Stimulated activated effector memory CD8-positive, alpha-beta T cell treated with anti-CD3 and anti-CD28 coated beads, Interleukin-12 subunit alpha, Interleukin-12 subunit beta, amount 100 ng/mL, for 72 hours (primary cell): ENCODE data around the gene AURKAIP1.

Source experiments
- ATAC-seq: fragments of 150-1000 bp; cut with Tn5 transposase; 2 replicates; pipeline ENCODE4 v1.10.0; 2021
- DNase-seq, 2 donors: peaks; one replicate each; pipeline ENCODE4 v3.0.0; 2021 to 2022; ENCODE audit warnings: low spot score in 2 of 2
- H3K27ac Mint-ChIP-seq: one replicate; pipeline ENCODE4 v1.8.0; 2022; ENCODE audit warnings: mild to moderate bottlenecking, mixed read lengths
- H3K36me3 Mint-ChIP-seq: one replicate; pipeline ENCODE4 v1.8.0; 2022; ENCODE audit warnings: mild to moderate bottlenecking, mixed read lengths
- H3K4me1 Mint-ChIP-seq: one replicate; pipeline ENCODE4 v1.8.0; 2022; ENCODE audit warnings: mixed read lengths
- H3K4me3 Mint-ChIP-seq: one replicate; pipeline ENCODE4 v1.8.0; 2022; ENCODE audit warnings: mild to moderate bottlenecking, mixed read lengths
- H3K9me3 Mint-ChIP-seq: one replicate; pipeline ENCODE4 v1.8.0; 2022; ENCODE audit warnings: mixed read lengths

AURKAIP1 gene

DNA sequence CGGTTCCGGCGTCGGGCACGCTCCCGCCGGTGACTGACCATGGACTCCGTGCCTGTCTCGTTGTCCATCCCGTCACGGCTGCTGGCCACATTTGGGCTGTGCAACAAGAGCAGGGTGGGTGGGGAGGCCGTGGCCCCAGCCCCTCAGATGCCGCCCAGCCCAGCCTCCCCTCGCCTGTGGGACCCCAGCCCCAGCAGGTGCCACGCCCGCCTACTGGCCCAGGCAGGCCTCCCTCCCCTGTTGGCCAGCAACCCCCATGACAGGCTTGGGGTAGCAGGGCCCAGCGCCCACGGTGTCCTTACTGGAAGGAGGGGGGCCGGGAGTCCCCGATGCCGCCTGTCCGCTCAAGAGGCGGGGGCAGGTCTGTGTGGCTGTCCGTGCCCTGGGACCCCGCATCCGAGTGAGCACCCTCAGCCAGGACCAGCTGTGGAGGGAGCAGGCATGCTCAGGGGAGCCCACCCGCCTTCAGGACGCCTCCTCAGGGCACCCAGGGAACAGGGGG, 32.9 kb downstream of the AURKAIP1 start:
- H3K36me3 Mint-ChIP-seq = no peaks in the 10 kb centered on the region
- ATAC-seq (no peak), DNase-seq (no peak)
- H3K27ac Mint-ChIP-seq = no peak overlapping the region
- H3K9me3 Mint-ChIP-seq = no peaks in the 10 kb centered on the region
- peaks cover 17% of the 10 kb centered on the region for H3K4me1 Mint-ChIP-seq
- no peak overlapping the region for H3K4me3 Mint-ChIP-seq

DNA sequence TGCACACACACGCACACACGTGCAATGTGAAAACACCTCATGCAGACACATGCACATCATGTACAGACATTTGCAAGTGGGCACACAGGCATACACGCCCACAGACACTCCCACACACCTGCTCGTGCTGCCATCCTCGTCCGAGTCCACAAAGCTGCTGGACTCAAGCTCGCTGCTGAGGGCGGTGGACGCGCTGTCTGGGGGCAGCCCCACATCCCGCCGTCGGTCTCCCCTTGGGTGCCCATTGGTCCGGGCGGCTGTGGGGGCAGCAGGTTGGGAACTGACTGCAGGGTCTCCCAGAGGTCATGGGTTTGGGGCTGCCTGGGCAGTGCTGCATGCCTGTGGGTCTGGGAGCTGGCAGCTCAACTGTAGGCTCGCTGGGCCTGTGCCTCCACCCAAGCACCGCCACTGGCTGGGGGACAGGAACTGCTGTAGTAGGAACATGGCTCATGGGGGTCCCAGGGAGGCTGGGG, 33.4 kb downstream of the AURKAIP1 start:
- ATAC-seq (no peak), DNase-seq (no peak)
- Mint-ChIP-seq H3K4me3 (no peak overlapping the region), H3K4me1 (peaks cover 12% of the 10 kb centered on the region), H3K36me3 (no peaks in the 10 kb centered on the region), H3K9me3 (no peaks in the 10 kb centered on the region), H3K27ac (no peak overlapping the region)

DNA sequence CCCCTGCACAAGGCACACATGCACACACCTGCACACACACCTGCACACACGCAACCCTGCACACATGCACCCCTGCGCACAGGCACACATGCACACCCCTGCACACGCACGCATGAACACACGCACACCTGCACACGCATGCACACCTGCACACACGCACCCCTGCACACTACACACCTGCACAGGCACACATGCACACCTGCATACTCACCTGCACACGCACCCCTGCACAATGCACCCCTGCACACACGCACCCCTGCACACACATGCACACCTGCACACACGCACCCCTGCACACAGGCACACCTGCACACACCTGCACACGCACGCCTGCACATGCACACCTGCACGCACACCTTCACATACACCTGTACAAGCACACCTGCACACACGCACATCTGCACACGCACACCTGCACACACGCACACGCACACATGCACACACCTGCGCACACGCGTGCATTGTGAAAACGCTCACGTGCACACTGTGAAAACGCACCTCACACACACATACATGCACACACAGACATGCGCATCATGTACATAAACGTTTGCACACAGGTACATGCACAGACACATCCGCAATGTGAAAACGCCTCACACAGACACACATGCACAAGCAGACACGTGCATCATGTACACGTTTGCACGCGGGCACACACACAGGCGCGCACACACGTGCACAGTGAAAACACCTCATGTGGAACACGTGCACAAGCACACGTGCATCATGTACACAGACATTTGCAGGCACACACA, 34.0 kb downstream of the AURKAIP1 start:
- Mint-ChIP-seq H3K4me1 (peaks cover 7% of the 10 kb centered on the region), H3K9me3 (no peaks in the 10 kb centered on the region), H3K27ac (no peak overlapping the region), H3K4me3 (no peak overlapping the region), H3K36me3 (no peaks in the 10 kb centered on the region)
- DNase-seq (no peak), ATAC-seq (no peak)

DNA sequence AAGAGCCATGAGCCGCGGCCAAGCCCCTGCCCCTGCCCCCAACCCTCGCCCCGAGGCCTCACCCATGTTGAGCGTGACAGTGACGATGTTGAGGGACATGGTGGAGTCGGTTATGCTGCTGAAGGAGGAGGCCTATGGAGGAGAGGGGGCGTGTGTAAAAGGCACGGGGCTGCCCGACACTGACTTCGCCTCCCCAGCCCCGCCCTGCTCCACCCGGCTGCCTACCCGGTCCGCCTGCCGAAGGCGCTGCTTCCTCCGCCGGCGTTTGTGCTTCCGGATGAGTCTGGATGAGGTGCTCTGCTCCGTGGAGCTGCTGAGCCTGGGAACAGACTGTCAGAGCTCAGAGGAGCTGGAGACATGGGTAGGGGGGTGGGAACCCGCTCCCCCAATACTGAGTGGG, 34.8 kb downstream of the AURKAIP1 start:
- no peak overlapping the region for H3K27ac Mint-ChIP-seq
- no peaks in the 10 kb centered on the region for H3K36me3 Mint-ChIP-seq
- H3K4me1 Mint-ChIP-seq = peaks cover 7% of the 10 kb centered on the region
- no peak overlapping the region for H3K4me3 Mint-ChIP-seq
- ATAC-seq (no peak), DNase-seq (no peak)
- H3K9me3 Mint-ChIP-seq = no peaks in the 10 kb centered on the region

DNA sequence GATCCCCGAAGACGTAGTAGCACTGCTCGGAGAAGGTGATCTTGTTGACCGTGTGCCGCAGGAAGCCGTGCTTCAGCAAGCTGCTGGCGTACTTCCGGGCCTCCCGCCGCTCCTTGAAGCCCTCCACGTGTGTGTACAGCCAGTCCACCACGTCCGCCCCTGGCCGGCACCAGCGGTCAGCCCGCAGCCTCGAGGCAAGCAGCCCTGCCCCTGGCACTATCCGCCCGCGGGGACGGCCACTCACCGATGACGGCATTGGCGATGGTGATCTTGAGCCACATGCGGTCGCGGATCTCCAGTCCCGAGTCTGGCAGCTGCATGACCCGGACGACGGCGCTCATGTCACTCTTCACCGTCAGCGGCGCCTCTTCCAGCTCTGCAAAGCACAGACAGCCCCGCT, 36.7 kb downstream of the AURKAIP1 start:
- no peak for DNase-seq
- no peaks in the 10 kb centered on the region for H3K36me3 Mint-ChIP-seq
- no peak overlapping the region for H3K27ac Mint-ChIP-seq
- peaks cover 7% of the 10 kb centered on the region for H3K4me1 Mint-ChIP-seq
- H3K9me3 Mint-ChIP-seq = no peaks in the 10 kb centered on the region
- H3K4me3 Mint-ChIP-seq = no peak overlapping the region
- no peak for ATAC-seq

DNA sequence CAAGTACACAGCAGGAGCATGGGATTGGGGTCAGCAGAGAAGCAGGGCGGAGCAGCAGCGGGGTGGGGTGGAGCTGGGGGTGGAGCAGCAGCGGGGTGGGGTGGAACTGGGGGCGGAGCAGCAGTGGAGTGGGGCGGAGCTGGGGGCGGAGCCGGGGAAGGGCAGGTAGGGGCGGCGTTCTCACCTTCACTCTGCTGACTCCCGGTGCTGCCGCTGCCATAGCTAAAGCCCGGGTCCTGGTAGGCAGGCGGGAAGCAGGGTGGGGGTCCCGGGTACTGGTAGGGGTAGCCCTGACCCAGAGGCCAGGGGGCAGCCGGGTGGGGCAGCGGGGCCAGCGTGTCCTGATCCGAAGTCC, 37.2 kb downstream of the AURKAIP1 start:
- DNase-seq (peak in 1 of 2 donors; percentile 65), ATAC-seq (peak; percentile 47)
- no peak overlapping the region for H3K27ac Mint-ChIP-seq
- no peak overlapping the region for H3K4me3 Mint-ChIP-seq
- no peaks in the 10 kb centered on the region for H3K36me3 Mint-ChIP-seq
- H3K4me1 Mint-ChIP-seq = peaks cover 7% of the 10 kb centered on the region
- H3K9me3 Mint-ChIP-seq = no peaks in the 10 kb centered on the region

DNA sequence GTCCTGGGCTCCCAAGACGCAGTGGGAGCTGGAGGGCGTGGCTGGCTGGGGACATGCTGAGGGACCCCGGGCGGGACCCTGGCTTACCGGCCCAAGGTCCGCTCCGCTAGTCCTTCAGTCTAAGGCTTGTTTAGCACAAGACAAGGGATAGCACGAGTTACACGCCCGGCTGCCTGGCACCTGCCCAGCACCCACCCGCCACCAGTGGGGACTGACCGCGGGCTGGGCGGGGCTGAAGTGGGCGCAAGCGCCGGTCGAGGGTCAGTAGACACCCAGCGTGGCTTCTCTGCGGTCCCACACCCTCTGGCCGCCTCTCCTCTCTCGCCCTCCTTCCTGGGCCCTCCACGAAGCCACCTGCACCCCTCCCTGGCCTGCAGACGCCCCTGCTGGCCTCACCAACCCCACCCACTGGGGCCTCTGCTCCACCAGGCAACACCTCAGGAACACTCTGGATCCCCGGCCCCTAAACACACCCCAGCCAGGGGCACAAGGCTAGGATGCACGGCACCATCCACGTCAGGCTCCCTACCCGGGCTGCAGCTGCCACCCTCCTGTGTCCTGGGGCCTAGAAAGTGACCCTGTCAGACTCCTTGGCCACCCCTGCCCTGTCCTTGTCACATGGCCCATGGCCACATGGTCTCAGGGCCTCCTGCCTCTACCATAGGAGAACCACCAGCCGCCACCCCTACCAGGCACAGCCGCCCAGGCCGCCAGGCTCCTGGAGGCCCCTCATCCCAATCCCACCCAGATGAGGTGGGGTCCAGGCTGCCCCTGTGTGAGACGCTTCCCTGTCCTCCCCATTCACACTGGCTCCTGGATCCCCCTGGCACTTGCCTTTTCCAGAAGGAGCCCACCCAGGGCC, 37.8 kb downstream of the AURKAIP1 start:
- H3K36me3 Mint-ChIP-seq = no peaks in the 10 kb centered on the region
- H3K27ac Mint-ChIP-seq = no peak overlapping the region
- ATAC-seq (no peak), DNase-seq (no peak)
- no peaks in the 10 kb centered on the region for H3K9me3 Mint-ChIP-seq
- no peak overlapping the region for H3K4me3 Mint-ChIP-seq
- peaks cover 7% of the 10 kb centered on the region for H3K4me1 Mint-ChIP-seq

DNA sequence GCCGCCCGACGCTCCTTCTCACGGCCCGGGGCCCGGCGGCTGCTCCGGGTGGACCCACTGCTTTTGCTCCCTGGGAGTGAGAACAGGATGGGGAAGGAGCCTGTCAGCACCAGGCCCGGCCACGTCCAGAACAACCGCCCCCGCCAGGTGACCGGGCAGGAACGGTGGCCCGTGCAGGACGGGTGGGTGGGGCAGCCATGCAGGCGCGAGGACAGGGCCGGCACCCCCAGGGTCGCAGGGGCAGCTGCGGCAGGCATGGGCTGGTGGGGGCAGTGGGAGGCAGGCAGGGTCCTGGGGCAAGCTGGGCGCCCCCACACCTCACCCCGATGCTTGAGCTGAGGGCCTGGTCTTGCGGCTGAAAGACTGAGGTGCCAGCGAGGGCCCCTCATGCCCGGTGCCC, 38.6 kb downstream of the AURKAIP1 start:
- H3K27ac Mint-ChIP-seq = no peak overlapping the region

DNA sequence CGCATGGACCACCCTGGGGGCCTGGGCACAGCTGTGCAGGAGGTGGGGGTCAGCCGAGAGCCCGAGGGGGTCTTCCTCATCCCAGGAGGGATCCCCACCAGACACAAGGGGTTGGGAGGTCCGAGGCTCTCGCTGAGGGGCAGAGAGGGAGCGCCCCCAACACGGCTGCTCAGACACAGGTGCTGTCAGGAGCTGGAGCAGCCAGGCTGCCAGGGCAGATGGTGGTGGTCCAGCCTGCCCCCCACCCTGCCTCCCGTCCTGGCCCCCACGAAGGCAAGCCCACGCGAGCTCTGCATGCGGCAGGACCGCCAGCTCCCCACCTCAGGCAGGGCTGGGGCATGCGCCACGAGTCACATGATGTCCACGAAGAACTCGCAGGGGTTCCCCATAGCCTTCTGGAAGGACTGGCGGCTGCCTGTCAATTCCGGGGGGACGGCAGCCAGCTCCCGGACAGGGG, 39.2 kb downstream of the AURKAIP1 start:
- ATAC-seq (no peak), DNase-seq (no peak)
- no peaks in the 10 kb centered on the region for H3K36me3 Mint-ChIP-seq
- H3K27ac Mint-ChIP-seq = no peak overlapping the region
- H3K4me3 Mint-ChIP-seq = no peak overlapping the region
- H3K4me1 Mint-ChIP-seq = peaks cover under 1% of the 10 kb centered on the region
- no peaks in the 10 kb centered on the region for H3K9me3 Mint-ChIP-seq

More for the DNA sequence above, 38.6 kb downstream of the AURKAIP1 start:
- ATAC-seq (no peak), DNase-seq (no peak)
- H3K4me1 Mint-ChIP-seq = peaks cover 7% of the 10 kb centered on the region
- H3K9me3 Mint-ChIP-seq = no peaks in the 10 kb centered on the region
- no peak overlapping the region for H3K4me3 Mint-ChIP-seq
- no peaks in the 10 kb centered on the region for H3K36me3 Mint-ChIP-seq

DNA sequence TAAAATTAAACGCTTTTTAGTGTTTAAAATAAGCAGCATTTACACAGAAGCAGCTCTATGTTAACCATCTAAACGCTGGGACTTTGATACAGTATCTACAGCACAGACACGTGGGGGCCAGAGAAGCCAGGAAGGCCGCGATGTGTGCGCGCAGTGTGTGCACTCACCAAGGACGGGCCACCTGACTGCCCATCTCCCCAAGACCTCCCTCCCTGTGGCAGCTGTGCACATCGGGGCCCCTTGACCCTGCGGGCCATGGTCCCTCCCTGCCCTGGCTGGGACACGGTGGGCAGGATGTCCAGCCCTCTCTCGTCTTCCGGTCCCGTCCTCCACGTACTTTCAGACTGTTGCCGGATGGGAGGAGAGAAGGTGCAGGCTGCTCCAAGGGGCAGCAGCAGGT, 39.7 kb downstream of the AURKAIP1 start:
- H3K4me3 Mint-ChIP-seq = no peak overlapping the region
- H3K27ac Mint-ChIP-seq = no peak overlapping the region
- no peaks in the 10 kb centered on the region for H3K4me1 Mint-ChIP-seq
- ATAC-seq (no peak), DNase-seq (no peak)
- no peaks in the 10 kb centered on the region for H3K36me3 Mint-ChIP-seq
- H3K9me3 Mint-ChIP-seq = no peaks in the 10 kb centered on the region

DNA sequence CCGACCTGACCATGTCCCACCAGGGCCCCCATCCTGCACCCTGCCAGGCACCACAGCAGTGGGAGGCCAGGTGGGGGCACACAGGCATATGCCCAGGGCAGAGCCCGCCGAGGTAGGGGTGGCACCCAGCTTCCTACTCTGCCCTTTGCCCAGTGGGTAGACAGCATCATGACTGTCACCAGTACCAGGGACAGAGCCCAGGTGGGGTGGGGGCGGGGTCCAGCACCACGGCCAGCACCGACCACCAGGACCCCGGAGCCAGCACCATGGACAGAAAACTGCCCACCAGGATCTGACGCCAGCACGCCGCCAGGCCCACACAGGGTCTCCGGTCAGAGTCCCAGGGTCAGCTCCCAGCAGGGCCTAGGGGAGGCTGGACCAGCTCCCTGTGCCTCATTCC, 40.2 kb downstream of the AURKAIP1 start:
- DNase-seq (no peak), ATAC-seq (no peak)
- Mint-ChIP-seq H3K36me3 (no peaks in the 10 kb centered on the region), H3K27ac (no peak overlapping the region), H3K4me1 (peaks cover 2% of the 10 kb centered on the region), H3K4me3 (no peak overlapping the region), H3K9me3 (no peaks in the 10 kb centered on the region)

DNA sequence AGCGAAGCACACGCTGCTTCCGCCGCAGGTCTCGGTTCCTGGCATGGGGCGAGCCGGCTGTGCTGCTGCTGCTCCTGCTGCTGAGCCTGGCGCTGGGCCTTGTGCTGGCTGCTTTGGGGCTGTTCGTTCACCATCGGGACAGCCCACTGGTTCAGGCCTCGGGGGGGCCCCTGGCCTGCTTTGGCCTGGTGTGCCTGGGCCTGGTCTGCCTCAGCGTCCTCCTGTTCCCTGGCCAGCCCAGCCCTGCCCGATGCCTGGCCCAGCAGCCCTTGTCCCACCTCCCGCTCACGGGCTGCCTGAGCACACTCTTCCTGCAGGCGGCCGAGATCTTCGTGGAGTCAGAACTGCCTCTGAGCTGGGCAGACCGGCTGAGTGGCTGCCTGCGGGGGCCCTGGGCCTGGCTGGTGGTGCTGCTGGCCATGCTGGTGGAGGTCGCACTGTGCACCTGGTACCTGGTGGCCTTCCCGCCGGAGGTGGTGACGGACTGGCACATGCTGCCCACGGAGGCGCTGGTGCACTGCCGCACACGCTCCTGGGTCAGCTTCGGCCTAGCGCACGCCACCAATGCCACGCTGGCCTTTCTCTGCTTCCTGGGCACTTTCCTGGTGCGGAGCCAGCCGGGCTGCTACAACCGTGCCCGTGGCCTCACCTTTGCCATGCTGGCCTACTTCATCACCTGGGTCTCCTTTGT, 41.3 kb downstream of the AURKAIP1 start:
- H3K9me3 Mint-ChIP-seq = no peaks in the 10 kb centered on the region
- ATAC-seq = no peak
- no peak overlapping the region for H3K4me3 Mint-ChIP-seq
- peaks cover 6% of the 10 kb centered on the region for H3K4me1 Mint-ChIP-seq
- no peaks in the 10 kb centered on the region for H3K36me3 Mint-ChIP-seq
- no peak for DNase-seq
- H3K27ac Mint-ChIP-seq = no peak overlapping the region

DNA sequence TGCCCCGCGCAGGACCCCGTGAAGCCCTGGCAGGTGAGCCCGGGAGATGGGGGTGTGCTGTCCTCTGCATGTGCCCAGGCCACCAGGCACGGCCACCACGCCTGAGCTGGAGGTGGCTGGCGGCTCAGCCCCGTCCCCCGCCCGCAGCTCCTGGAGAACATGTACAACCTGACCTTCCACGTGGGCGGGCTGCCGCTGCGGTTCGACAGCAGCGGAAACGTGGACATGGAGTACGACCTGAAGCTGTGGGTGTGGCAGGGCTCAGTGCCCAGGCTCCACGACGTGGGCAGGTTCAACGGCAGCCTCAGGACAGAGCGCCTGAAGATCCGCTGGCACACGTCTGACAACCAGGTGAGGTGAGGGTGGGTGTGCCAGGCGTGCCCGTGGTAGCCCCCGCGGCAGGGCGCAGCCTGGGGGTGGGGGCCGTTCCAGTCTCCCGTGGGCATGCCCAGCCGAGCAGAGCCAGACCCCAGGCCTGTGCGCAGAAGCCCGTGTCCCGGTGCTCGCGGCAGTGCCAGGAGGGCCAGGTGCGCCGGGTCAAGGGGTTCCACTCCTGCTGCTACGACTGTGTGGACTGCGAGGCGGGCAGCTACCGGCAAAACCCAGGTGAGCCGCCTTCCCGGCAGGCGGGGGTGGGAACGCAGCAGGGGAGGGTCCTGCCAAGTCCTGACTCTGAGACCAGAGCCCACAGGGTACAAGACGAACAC, 42.1 kb downstream of the AURKAIP1 start:
- Mint-ChIP-seq H3K4me1 (peaks cover 6% of the 10 kb centered on the region), H3K27ac (no peak overlapping the region), H3K36me3 (no peaks in the 10 kb centered on the region), H3K9me3 (no peaks in the 10 kb centered on the region), H3K4me3 (no peak overlapping the region)
- ATAC-seq (no peak), DNase-seq (no peak)

DNA sequence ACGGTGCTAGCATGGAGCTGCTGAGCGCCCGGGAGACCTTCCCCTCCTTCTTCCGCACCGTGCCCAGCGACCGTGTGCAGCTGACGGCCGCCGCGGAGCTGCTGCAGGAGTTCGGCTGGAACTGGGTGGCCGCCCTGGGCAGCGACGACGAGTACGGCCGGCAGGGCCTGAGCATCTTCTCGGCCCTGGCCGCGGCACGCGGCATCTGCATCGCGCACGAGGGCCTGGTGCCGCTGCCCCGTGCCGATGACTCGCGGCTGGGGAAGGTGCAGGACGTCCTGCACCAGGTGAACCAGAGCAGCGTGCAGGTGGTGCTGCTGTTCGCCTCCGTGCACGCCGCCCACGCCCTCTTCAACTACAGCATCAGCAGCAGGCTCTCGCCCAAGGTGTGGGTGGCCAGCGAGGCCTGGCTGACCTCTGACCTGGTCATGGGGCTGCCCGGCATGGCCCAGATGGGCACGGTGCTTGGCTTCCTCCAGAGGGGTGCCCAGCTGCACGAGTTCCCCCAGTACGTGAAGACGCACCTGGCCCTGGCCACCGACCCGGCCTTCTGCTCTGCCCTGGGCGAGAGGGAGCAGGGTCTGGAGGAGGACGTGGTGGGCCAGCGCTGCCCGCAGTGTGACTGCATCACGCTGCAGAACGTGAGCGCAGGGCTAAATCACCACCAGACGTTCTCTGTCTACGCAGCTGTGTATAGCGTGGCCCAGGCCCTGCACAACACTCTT, 42.8 kb downstream of the AURKAIP1 start:
- Mint-ChIP-seq H3K36me3 (no peaks in the 10 kb centered on the region), H3K4me1 (peaks cover 6% of the 10 kb centered on the region), H3K27ac (no peak overlapping the region), H3K9me3 (no peaks in the 10 kb centered on the region), H3K4me3 (no peak overlapping the region)
- DNase-seq (no peak), ATAC-seq (no peak)
